Neural progenitor cell (in vitro differentiated cells): ENCODE data around the gene MCMBP. TPM values are rescaled to one million over a fixed set of nuclear protein-coding genes. Genes with fewer than 3 reads are reported as not detected.

ENCODE experiments used
- DNase-seq: peaks from one replicate; pipeline ENCODE4 v3.0.0-alpha.2; 2016; ENCODE audit warnings: low spot score
- H2AFZ ChIP-seq: fragments of 200-600 bp; sonication (generic); replicated peaks from 2 replicates; pipeline ENCODE4 v1.6.1; 2016; ENCODE audit warnings: antibody characterized with exemption
- H3F3A ChIP-seq: fragments of 200-600 bp; sonication (generic); 2 replicates; pipeline ENCODE4 v1.6.1; 2016; ENCODE audit warnings: antibody characterized with exemption, low read depth
- H3K27ac ChIP-seq: fragments of 200-600 bp; sonication (generic); 2 replicates; pipeline ENCODE4 v1.5.1; 2016; ENCODE audit warnings: mild to moderate bottlenecking
- H3K27me3 ChIP-seq: fragments of 200-600 bp; sonication (generic); 2 replicates; pipeline ENCODE4 v1.6.1; 2016; ENCODE audit warnings: mild to moderate bottlenecking, moderate library complexity
- H3K36me3 ChIP-seq: fragments of 200-600 bp; sonication (generic); 2 replicates; pipeline ENCODE4 v1.5.1; 2016
- H3K4me1 ChIP-seq: fragments of 200-600 bp; sonication (generic); 2 replicates; pipeline ENCODE4 v1.6.1; 2016; ENCODE audit warnings: mixed run types
- H3K4me2 ChIP-seq: fragments of 200-600 bp; sonication (generic); 2 replicates; pipeline ENCODE4 v1.6.1; 2016
- H3K4me3 ChIP-seq: fragments of 200-600 bp; sonication (generic); 2 replicates; pipeline ENCODE4 v1.5.1; 2016
- H3K79me2 ChIP-seq: fragments of 200-600 bp; sonication (generic); 2 replicates; pipeline ENCODE4 v1.6.1; 2016; ENCODE audit warnings: low read depth
- H3K9ac ChIP-seq: fragments of 200-600 bp; sonication (generic); 2 replicates; pipeline ENCODE4 v1.6.1; 2016
- H3K9me3 ChIP-seq: fragments of 200-600 bp; sonication (generic); 2 replicates; pipeline ENCODE4 v1.5.1; 2016; ENCODE audit warnings: low read depth
- H4K20me1 ChIP-seq: fragments of 200-600 bp; sonication (generic); 2 replicates; pipeline ENCODE4 v1.6.1; 2016; ENCODE audit warnings: low read depth
- H3K27ac Mint-ChIP-seq: 3 replicates; pipeline ENCODE4 v1.8.0; 2021; ENCODE audit warnings: mixed read lengths
- H3K27me3 Mint-ChIP-seq: 2 replicates; pipeline ENCODE4 v1.8.0; 2022; ENCODE audit warnings: low read depth, mild to moderate bottlenecking, inconsistent platforms, moderate library complexity, mixed read lengths; ENCODE audit not compliant: insufficient read depth
- H3K36me3 Mint-ChIP-seq: 3 replicates; pipeline ENCODE4 v1.8.0; 2021; ENCODE audit warnings: mixed read lengths
- H3K4me1 Mint-ChIP-seq: 3 replicates; pipeline ENCODE4 v1.8.0; 2021; ENCODE audit warnings: mixed read lengths
- H3K4me3 Mint-ChIP-seq: 3 replicates; pipeline ENCODE4 v1.8.0; 2021; ENCODE audit warnings: mild to moderate bottlenecking, moderate library complexity, mixed read lengths
- H3K9me3 Mint-ChIP-seq: 3 replicates; pipeline ENCODE4 v1.8.0; 2020; ENCODE audit warnings: mixed read lengths
- CTCF ChIP-seq: fragments of 200-600 bp; sonication (generic); IDR thresholded peaks from 2 replicates; pipeline ENCODE4 v1.5.1; 2017; ENCODE audit warnings: antibody characterized with exemption, mild to moderate bottlenecking
- EZH2 ChIP-seq: fragments of 200-600 bp; sonication (generic); IDR thresholded peaks from 2 replicates; pipeline ENCODE4 v1.6.1; 2017; ENCODE audit warnings: antibody characterized with exemption, mild to moderate bottlenecking, moderate library complexity
- EZH2phosphoT487 ChIP-seq: fragments of 200-600 bp; sonication (generic); IDR thresholded peaks from 2 replicates; pipeline ENCODE4 v1.6.1; 2017; ENCODE audit warnings: antibody characterized with exemption
- total RNA-seq: library from RNA; depleted of rRNA; stranded (reverse); fragments of >200 nt; gene quantifications from 2 replicates; pipeline ENCODE4 v1.2.3, GENCODE V29; 2015; ENCODE audit warnings: low replicate concordance

MCMBP gene
- total RNA-seq, 1 donor from 2014 or later = 86.3 TPM

- H3K9me3 Mint-ChIP-seq = peaks cover 2% of the 10 kb centered on the region
- Histone ChIP-seq H3K4me1 (peaks cover 4% of the 10 kb centered on the region), H3K27me3 (no peaks in the 10 kb centered on the region), H3K27ac (peak overlapping the region; percentile 46), H2AFZ (no peak overlapping the region), H4K20me1 (no peaks in the 10 kb centered on the region), H3K36me3 (no peaks in the 10 kb centered on the region), H3K4me3 (peak overlapping the region; percentile 63), H3F3A (peaks cover 21% of the 10 kb centered on the region), H3K4me2 (peak overlapping the region; percentile 86), H3K79me2 (peaks cover 40% of the 10 kb centered on the region), H3K9ac (no peak overlapping the region), H3K9me3 (no peaks in the 10 kb centered on the region)
- H3K27ac Mint-ChIP-seq = peak overlapping the region; percentile 98
- H3K27me3 Mint-ChIP-seq = peaks cover 2% of the 10 kb centered on the region
- H3K36me3 Mint-ChIP-seq = peaks cover 22% of the 10 kb centered on the region
- H3K4me1 Mint-ChIP-seq = peaks cover 19% of the 10 kb centered on the region
- peak; percentile 82 for DNase-seq
- no peak for TF ChIP-seq EZH2phosphoT487
- no peak for TF ChIP-seq CTCF
- TF ChIP-seq EZH2 = no peak
- peak overlapping the region; percentile 93 for H3K4me3 Mint-ChIP-seq
Observed at GRCh38 chr10:119818889-119819270, 53.8 kb downstream of the MCMBP start.

- H2AFZ ChIP-seq = peak overlapping the region; percentile 30
Observed at GRCh38 chr10:119817991-119818888, 54.4 kb downstream of the MCMBP start.

GRCh38 chr10:119815671-119816070 is 57.0 kb downstream of the MCMBP start:
- Histone ChIP-seq H3K4me2 (no peak overlapping the region), H3K36me3 (no peaks in the 10 kb centered on the region), H3K9ac (no peak overlapping the region), H3K27me3 (no peaks in the 10 kb centered on the region), H2AFZ (no peak overlapping the region), H3K27ac (no peak overlapping the region), H4K20me1 (no peaks in the 10 kb centered on the region), H3K79me2 (peaks cover 16% of the 10 kb centered on the region), H3K9me3 (no peaks in the 10 kb centered on the region), H3K4me1 (peaks cover 4% of the 10 kb centered on the region), H3F3A (peaks cover 21% of the 10 kb centered on the region), H3K4me3 (no peak overlapping the region)
- Mint-ChIP-seq H3K27ac (no peak overlapping the region), H3K27me3 (peaks cover 2% of the 10 kb centered on the region), H3K4me1 (peaks cover 12% of the 10 kb centered on the region), H3K9me3 (peaks cover 2% of the 10 kb centered on the region), H3K4me3 (no peak overlapping the region), H3K36me3 (peaks cover 23% of the 10 kb centered on the region)
- TF ChIP-seq EZH2phosphoT487 (no peak), CTCF (no peak), EZH2 (no peak)
- no peak for DNase-seq

More at GRCh38 chr10:119817991-119818888, 54.4 kb downstream of the MCMBP start:
- no peaks in the 10 kb centered on the region for H3K27me3 ChIP-seq
- Mint-ChIP-seq H3K36me3 (peaks cover 21% of the 10 kb centered on the region), H3K27ac (peak overlapping the region; percentile 63), H3K4me3 (peak overlapping the region; percentile 93), H3K9me3 (peaks cover 2% of the 10 kb centered on the region), H3K4me1 (peaks cover 19% of the 10 kb centered on the region), H3K27me3 (peaks cover 2% of the 10 kb centered on the region)
- H3K4me1 ChIP-seq = peaks cover 4% of the 10 kb centered on the region
- H3K4me2 ChIP-seq = peak overlapping the region; percentile 86
- no peak overlapping the region for H3K9ac ChIP-seq
- peaks cover 40% of the 10 kb centered on the region for H3K79me2 ChIP-seq
- no peaks in the 10 kb centered on the region for H4K20me1 ChIP-seq
- peak; percentile 96 for DNase-seq
- peak; percentile 58 for TF ChIP-seq CTCF
- no peak for TF ChIP-seq EZH2phosphoT487
- H3K27ac ChIP-seq = peak overlapping the region; percentile 46
- peak overlapping the region; percentile 63 for H3K4me3 ChIP-seq
- H3K9me3 ChIP-seq = no peaks in the 10 kb centered on the region
- H3F3A ChIP-seq = peaks cover 21% of the 10 kb centered on the region
- no peaks in the 10 kb centered on the region for H3K36me3 ChIP-seq
